ENCODE measurements around the gene CD300LD. TPM values are rescaled to one million over a fixed set of nuclear protein-coding genes. Genes with fewer than 3 reads are reported as not detected.

Gene CD300LD
- total RNA-seq, 2 donors from 2014 or later, result not detected

- WGBS, result 73% methylated on average over 7 of the region's 7 CpGs
- Histone ChIP-seq H3K9me3 (no peaks in the 10 kb centered on the region), H3K4me1 (replicated peaks) (no peaks in the 10 kb centered on the region), H3K4me3 (no peak overlapping the region), H3K36me3 (no peaks in the 10 kb centered on the region), H3K27ac (no peak overlapping the region), H3K27me3 (replicated peaks; ENCODE audit: insufficient read depth) (peaks cover 2% of the 10 kb centered on the region)
- no peak for DNase-seq (ENCODE audit: low spot score)
- TF ChIP-seq POLR2A (IDR thresholded peaks at IDR 0.05) (no peak), POLR2AphosphoS5 (IDR thresholded peaks at IDR 0.05) (no peak), CTCF (IDR thresholded peaks at IDR 0.05) (no peak)
- intact Hi-C loops (cut with DNase I), result no loop called here
These were observed 36.6 kb downstream of the CD300LD start for GRCh38 chr17:74555427-74555940.

- 74% methylated on average over 6 of the region's 6 CpGs for WGBS
- no peak for DNase-seq (ENCODE audit: low spot score)
- Histone ChIP-seq H3K9me3 (no peaks in the 10 kb centered on the region), H3K4me3 (no peak overlapping the region), H3K27me3 (replicated peaks; ENCODE audit: insufficient read depth) (peaks cover 2% of the 10 kb centered on the region), H3K36me3 (no peaks in the 10 kb centered on the region), H3K4me1 (replicated peaks) (no peaks in the 10 kb centered on the region), H3K27ac (no peak overlapping the region)
- TF ChIP-seq POLR2AphosphoS5 (IDR thresholded peaks at IDR 0.05), result no peak
- TF ChIP-seq CTCF (IDR thresholded peaks at IDR 0.05), result no peak
- no peak for TF ChIP-seq POLR2A (IDR thresholded peaks at IDR 0.05)
- intact Hi-C loops (cut with DNase I), result no loop called here
These were observed 37.2 kb downstream of the CD300LD start for GRCh38 chr17:74554909-74555308.

GRCh38 chr17:74552037-74552436 lies 40.0 kb downstream of the CD300LD start:
- 39% methylated on average over 7 of the region's 7 CpGs for WGBS
- Histone ChIP-seq H3K36me3 (no peaks in the 10 kb centered on the region), H3K4me1 (replicated peaks) (no peaks in the 10 kb centered on the region), H3K9me3 (no peaks in the 10 kb centered on the region), H3K27me3 (replicated peaks; ENCODE audit: insufficient read depth) (peaks cover 2% of the 10 kb centered on the region), H3K27ac (no peak overlapping the region), H3K4me3 (no peak overlapping the region)
- intact Hi-C loops (cut with DNase I), result no loop called here
- no peak for DNase-seq (ENCODE audit: low spot score)
- TF ChIP-seq CTCF (IDR thresholded peaks at IDR 0.05), result no peak
- no peak for TF ChIP-seq POLR2AphosphoS5 (IDR thresholded peaks at IDR 0.05)
- TF ChIP-seq POLR2A (IDR thresholded peaks at IDR 0.05), result no peak

GRCh38 chr17:74550602-74551001 lies 41.5 kb downstream of the CD300LD start:
- H3K9me3 ChIP-seq, result no peaks in the 10 kb centered on the region
- no peaks in the 10 kb centered on the region for H3K4me1 ChIP-seq (replicated peaks)
- TF ChIP-seq CTCF (IDR thresholded peaks at IDR 0.05), result no peak
- TF ChIP-seq POLR2AphosphoS5 (IDR thresholded peaks at IDR 0.05), result no peak
- TF ChIP-seq POLR2A (IDR thresholded peaks at IDR 0.05), result no peak
- intact Hi-C loops (cut with DNase I), result no loop called here
- peaks cover 2% of the 10 kb centered on the region for H3K27me3 ChIP-seq (replicated peaks; ENCODE audit: insufficient read depth)
- WGBS, result 83% methylated on average over 15 of the region's 15 CpGs
- DNase-seq (ENCODE audit: low spot score), result no peak
- H3K4me3 ChIP-seq, result no peak overlapping the region
- no peaks in the 10 kb centered on the region for H3K36me3 ChIP-seq
- H3K27ac ChIP-seq, result no peak overlapping the region

- Histone ChIP-seq H3K36me3 (no peaks in the 10 kb centered on the region), H3K27ac (no peak overlapping the region), H3K4me3 (no peak overlapping the region), H3K9me3 (no peaks in the 10 kb centered on the region), H3K27me3 (replicated peaks; ENCODE audit: insufficient read depth) (peaks cover 2% of the 10 kb centered on the region), H3K4me1 (replicated peaks) (no peaks in the 10 kb centered on the region)
- intact Hi-C loops (cut with DNase I), result no loop called here
- no peak for TF ChIP-seq CTCF (IDR thresholded peaks at IDR 0.05)
- no peak for TF ChIP-seq POLR2A (IDR thresholded peaks at IDR 0.05)
- 70% methylated on average over 6 of the region's 7 CpGs for WGBS
- DNase-seq (ENCODE audit: low spot score), result no peak
These were observed 42.7 kb downstream of the CD300LD start for GRCh38 chr17:74549343-74549742.

Data from prostate gland (tissue), 2 donors.